ENCODE measurements around the gene AGK. TPM values are rescaled to one million over a fixed set of nuclear protein-coding genes. Genes with fewer than 3 reads are reported as not detected.

Gene AGK
- total RNA-seq, 2 donors from 2014 or later: 18.0 to 18.5 TPM

GRCh38 chr7:141693082-141693481 lies 141.9 kb downstream of the AGK start:
- intact Hi-C loops (cut with DNase I, micrococcal nuclease): no loop called here
- ATAC-seq (no peak), DNase-seq (no peak)

DNA sequence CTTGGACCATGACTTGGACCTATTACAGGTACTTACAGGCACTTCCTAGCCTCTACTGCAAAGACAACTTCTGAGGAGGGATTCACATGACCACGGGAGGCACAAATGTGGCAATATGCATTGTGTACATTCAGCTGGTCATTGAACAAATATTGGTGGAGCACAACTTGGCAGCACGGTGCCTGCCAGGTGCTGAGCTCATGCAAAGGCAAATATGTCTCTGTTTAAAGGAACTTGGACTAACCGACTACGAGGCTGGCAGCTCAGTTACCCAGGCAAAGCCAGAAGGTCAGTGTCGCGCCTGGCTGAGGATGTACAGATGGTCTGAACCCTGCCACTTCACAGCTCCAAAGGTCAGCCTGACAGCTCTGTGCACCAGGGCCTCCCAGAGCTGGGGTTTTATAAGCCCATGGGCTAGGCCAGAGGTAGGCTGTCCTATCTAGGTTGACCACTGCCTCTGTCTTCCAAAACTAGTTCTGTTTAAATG lies 144.6 kb downstream of the AGK start:
- DNase-seq (peak; percentile 51 to 53), ATAC-seq (peak; percentile 87)
- intact Hi-C loops (cut with DNase I, micrococcal nuclease): no loop called here

DNA sequence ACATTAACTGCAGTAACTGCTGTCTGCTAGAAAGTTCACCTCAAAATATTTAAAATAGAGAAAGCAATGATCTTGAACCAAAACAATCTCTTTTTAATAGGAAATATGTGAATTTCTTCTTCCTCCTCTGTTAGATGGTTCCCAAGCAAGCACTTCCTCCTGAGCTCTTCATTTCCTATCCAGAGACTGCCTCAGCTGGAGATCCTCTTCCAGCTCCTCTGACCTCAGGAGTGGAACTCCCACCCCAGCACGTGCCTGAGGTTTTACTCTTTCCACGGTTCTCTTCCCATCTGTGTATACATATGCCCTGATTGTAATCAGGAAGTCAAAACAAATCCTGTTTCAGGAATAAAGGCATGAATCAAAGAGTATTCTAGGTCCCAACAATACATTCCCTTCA lies 145.1 kb downstream of the AGK start:
- DNase-seq (no peak), ATAC-seq (peak; percentile 27)
- intact Hi-C loops (cut with DNase I, micrococcal nuclease): no loop called here

DNA sequence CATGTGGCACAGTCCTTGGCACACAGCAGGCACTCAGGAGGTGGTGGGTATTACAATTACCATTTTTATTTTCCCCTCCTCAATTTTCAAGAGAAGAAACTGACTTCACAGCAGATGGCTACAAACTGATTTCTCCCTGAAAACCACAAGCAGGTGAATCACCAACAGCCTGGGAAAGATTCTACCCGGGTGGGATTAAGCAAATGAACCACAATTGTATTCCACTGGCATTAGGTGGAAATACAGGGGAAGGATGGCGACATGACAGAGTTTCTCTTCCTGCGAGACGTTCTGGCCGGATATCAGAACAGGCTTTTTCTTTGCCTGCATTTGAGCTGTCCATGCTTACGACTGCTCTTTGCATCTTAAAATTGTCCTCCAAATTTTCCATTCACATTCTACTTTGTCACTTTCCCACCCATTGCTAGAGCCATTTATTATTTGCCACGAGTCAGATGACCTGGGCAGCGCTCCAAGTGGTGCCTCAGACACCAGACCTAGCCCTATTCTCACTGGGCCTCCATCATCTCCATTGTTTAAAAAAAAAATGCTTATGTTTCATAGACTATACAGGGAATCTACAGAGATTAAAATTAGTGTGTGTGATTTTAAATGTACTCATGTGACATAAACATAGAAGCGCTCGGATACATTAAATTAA lies 146.1 kb downstream of the AGK start:
- DNase-seq (no peak), ATAC-seq (no peak)
- intact Hi-C loops (cut with DNase I, micrococcal nuclease): no loop called here

GRCh38 chr7:141698247-141699015 lies 147.2 kb downstream of the AGK start:
- ATAC-seq: peak; percentile 26
- intact Hi-C loops (cut with DNase I, micrococcal nuclease): no loop called here
- no peak for DNase-seq

- no peak for DNase-seq
- ATAC-seq: no peak
- intact Hi-C loops (cut with DNase I, micrococcal nuclease): no loop called here
Observed at GRCh38 chr7:141699860-141700259, 148.7 kb downstream of the AGK start.

GRCh38 chr7:141700296-141700847 lies 149.2 kb downstream of the AGK start:
- no peak for DNase-seq
- no peak for ATAC-seq
- intact Hi-C loops (cut with DNase I, micrococcal nuclease): no loop called here

- intact Hi-C loops (cut with DNase I, micrococcal nuclease): no loop called here
- no peak for ATAC-seq
- DNase-seq: peak in 1 of 2 donors; percentile 16
Observed at GRCh38 chr7:141700848-141701371, 149.7 kb downstream of the AGK start.

GRCh38 chr7:141701489-141702046 lies 150.4 kb downstream of the AGK start:
- intact Hi-C loops (cut with DNase I, micrococcal nuclease): no loop called here
- DNase-seq: peak; percentile 41 to 66
- ATAC-seq: peak; percentile 46

- DNase-seq (peak in 1 of 2 donors; percentile 65), ATAC-seq (peak; percentile 72)
- intact Hi-C loops (cut with DNase I, micrococcal nuclease): no loop called here
Observed at GRCh38 chr7:141702047-141702567, 150.9 kb downstream of the AGK start, which contains the start of gene DENND11. TSS of gene DENND11 (minus strand) at chr7:141702166. CDS start at chr7:141702153, 13 bp downstream.

DNA sequence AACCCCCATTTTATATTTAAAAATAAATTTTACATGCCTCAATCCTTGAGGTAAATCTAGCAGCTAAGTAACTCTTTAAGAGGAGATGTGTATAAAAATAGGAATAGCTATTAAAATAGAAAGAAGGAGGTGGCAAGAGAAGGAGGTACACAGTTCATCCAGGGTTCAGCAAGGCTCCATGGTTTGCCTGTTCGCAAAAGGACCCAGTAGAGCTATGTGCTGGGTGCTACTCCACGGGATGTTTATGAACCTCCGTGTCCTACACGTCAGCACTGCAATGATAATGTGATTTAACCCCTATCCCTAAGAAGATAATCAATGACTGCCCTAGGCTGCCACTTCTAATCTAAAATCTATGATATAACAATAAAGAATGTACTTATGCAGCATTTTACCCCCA lies 151.7 kb downstream of the AGK start:
- intact Hi-C loops (cut with DNase I, micrococcal nuclease): no loop called here
- ATAC-seq (no peak), DNase-seq (no peak)

DNA sequence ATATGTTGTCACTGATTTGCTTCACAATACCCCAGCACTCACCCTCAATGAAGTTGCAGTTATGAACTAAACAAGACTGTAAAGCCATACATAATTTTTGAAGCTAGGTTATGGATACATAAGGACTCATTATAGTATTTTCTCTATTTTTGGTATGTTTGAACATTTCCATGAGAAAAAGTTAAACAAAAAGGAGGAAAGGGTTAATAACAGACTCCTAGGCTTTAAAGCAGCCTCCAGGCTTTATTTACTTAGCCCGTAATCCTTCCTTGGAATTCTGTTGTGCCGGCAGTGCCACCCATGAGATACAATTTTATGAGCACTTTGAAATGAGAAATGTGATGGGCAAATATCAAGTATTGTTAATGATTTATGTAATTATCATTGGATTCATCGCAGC lies 152.9 kb downstream of the AGK start:
- DNase-seq: no peak
- intact Hi-C loops (cut with DNase I, micrococcal nuclease): no loop called here
- no peak for ATAC-seq

GRCh38 chr7:141704741-141705140 lies 153.5 kb downstream of the AGK start:
- ATAC-seq (no peak), DNase-seq (no peak)
- intact Hi-C loops (cut with DNase I, micrococcal nuclease): no loop called here

Other genes with a start within 250 kb of the AGK start
- 10 to 100 TPM; 31.7 to 37.6 TPM for gene DENND11, start 150.8 kb downstream of the AGK start, total RNA-seq
- gene WEE2, start 156.9 kb downstream of the AGK start, total RNA-seq: not detected
- gene SSBP1, start 186.9 kb downstream of the AGK start, total RNA-seq: 10 to 100 TPM; 65.4 to 79.5 TPM
- 1 to 10 TPM; 1.8 to 2.1 TPM for gene TAS2R3, start 212.7 kb downstream of the AGK start, total RNA-seq
- 1 to 10 TPM; 1.1 to 1.2 TPM for gene TAS2R4, start 225.3 kb downstream of the AGK start, total RNA-seq
- 1 to 10 TPM; 1.0 to 1.8 TPM for gene TAS2R5, start 238.8 kb downstream of the AGK start, total RNA-seq